Panc1 (cell line): Measurements from ENCODE around the gene MYADML2.

Experiments
- POLR2AphosphoS5 ChIP-seq: IDR thresholded peaks from 2 replicates; pipeline ENCODE4 v1.6.1; 2012; ENCODE audit warnings: mild to moderate bottlenecking, low read depth, low read length, moderate library complexity
- TF ChIP-seq, protein P1 (sequence below): fragments of 450-650 bp; IDR thresholded peaks from 2 replicates; pipeline ENCODE4 v1.5.1; 2017; ENCODE audit warnings: mild to moderate bottlenecking

DNA sequence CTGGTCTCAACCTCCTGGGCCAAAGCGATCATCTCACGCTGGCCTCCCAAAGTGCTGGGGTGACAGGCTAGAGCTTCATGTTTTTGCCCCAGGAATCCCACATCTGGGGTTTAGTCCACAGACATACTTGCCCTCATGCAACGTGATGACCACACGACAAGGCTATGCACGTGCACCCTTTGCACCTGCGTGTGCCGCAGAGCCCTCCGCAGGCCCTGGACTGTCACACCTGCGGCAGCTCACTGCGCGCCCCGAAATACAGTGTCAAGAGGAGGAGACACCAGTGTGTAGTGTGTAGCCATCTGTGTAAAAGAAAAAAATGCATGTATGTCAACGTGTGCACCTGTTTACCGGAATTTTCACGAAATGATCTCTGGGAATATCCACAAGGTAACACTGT, 3.5 kb upstream of the MYADML2 start:
- no peak for TF ChIP-seq POLR2AphosphoS5
- TF ChIP-seq, protein P1, sequence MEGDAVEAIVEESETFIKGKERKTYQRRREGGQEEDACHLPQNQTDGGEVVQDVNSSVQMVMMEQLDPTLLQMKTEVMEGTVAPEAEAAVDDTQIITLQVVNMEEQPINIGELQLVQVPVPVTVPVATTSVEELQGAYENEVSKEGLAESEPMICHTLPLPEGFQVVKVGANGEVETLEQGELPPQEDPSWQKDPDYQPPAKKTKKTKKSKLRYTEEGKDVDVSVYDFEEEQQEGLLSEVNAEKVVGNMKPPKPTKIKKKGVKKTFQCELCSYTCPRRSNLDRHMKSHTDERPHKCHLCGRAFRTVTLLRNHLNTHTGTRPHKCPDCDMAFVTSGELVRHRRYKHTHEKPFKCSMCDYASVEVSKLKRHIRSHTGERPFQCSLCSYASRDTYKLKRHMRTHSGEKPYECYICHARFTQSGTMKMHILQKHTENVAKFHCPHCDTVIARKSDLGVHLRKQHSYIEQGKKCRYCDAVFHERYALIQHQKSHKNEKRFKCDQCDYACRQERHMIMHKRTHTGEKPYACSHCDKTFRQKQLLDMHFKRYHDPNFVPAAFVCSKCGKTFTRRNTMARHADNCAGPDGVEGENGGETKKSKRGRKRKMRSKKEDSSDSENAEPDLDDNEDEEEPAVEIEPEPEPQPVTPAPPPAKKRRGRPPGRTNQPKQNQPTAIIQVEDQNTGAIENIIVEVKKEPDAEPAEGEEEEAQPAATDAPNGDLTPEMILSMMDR: no peak
